ENCODE data around the gene NME4. TPM values are rescaled to one million over a fixed set of nuclear protein-coding genes. Genes with fewer than 3 reads are reported as not detected.
A peak's percentile ranks its signal among the peaks of the same experiment; 100 is the strongest.

NME4 gene
- total RNA-seq, 1 donor from 2014 or later, result 64.8 TPM

DNA sequence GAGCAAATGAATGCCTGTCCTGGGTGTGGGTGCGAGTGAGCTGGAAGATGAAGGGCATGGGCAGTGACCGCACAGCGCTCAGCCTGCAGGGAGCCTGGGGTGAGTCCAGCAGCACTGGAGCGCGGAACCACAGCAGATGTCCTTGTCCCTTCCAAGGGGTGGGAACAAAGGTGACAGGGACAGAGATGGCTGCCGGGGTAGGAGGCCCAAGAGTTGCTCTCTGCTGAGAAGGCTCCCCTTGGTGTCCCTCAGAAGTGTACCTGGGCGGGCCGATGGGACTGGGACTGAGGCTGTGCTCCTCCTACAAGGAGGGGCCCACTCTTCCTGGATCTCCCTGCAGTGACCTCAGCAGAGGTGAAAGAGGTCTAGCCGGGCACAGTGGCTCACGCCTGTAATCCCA, 7.6 kb upstream of the NME4 start:
- intact Hi-C loops (cut with micrococcal nuclease), result no loop called here
- peaks cover 8% of the 10 kb centered on the region for H3K4me1 Mint-ChIP-seq
- H3K27me3 Mint-ChIP-seq, result peaks cover 2% of the 10 kb centered on the region
- H3K9me3 Mint-ChIP-seq, result peaks cover 5% of the 10 kb centered on the region
- no peak overlapping the region for H3K27ac Mint-ChIP-seq
- no peak overlapping the region for H3K4me3 Mint-ChIP-seq
- H3K36me3 Mint-ChIP-seq (ENCODE audit: low read depth), result no peaks in the 10 kb centered on the region
- no peak for DNase-seq

DNA sequence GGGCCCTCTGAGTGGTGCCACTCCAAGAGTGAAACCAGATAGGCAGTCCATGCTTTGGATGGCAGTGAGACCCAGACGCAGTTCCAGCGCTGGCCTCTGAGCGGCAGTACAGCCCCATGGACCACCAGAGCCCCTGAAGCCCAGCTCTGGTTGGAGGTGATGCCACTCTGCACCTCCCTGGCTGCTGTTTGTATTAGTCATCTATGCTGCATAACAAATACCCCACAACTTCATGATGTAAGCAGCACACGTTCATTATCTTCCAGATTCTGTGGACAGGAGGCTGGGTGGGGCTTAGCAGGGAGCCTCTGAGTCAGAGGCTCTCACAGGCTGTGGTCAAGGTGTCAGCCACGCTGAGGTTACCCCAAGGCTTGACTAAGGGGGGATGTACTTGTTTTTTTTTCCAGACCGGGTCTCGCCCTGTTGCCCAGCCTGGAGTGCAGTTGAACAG, 5.1 kb upstream of the NME4 start:
- H3K4me3 Mint-ChIP-seq, result no peak overlapping the region
- H3K27me3 Mint-ChIP-seq, result peaks cover 10% of the 10 kb centered on the region
- peak; percentile 90 for DNase-seq
- peaks cover 5% of the 10 kb centered on the region for H3K9me3 Mint-ChIP-seq
- intact Hi-C loops (cut with micrococcal nuclease), result no loop called here
- no peaks in the 10 kb centered on the region for H3K36me3 Mint-ChIP-seq (ENCODE audit: low read depth)
- H3K27ac Mint-ChIP-seq, result peak overlapping the region; percentile 39
- H3K4me1 Mint-ChIP-seq, result peaks cover 11% of the 10 kb centered on the region

DNA sequence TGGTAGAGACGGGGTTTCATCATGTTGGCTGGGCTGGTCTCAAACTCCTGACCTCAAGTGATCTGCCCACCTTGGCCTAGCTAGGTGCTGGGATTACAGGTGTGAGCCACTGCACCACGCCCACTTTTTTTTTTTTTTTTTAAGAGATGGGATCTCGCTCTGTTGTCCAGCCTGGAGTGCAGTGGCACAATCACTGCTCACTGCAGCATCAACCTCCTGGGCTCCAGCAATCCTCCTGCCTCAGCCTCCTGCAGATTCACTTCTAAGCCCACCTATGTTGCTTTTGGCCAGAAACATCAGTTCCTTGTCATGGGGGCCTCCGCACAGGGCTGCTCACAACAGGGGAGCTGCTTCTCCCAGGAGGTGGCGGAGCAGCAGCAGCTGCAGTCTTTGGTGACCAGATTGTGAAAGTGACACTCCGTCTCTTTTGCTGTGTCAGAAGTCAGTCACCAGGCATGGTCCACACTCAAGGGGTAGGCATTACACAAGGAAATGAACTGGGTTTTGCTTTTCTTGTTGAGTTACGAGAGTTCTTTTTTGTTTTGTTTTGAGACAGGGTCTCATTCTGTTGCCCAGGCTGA, 4.5 kb upstream of the NME4 start:
- Mint-ChIP-seq H3K27me3 (peaks cover 10% of the 10 kb centered on the region), H3K4me3 (no peak overlapping the region), H3K36me3 (ENCODE audit: low read depth) (no peaks in the 10 kb centered on the region), H3K27ac (no peak overlapping the region), H3K4me1 (peaks cover 11% of the 10 kb centered on the region), H3K9me3 (peaks cover 5% of the 10 kb centered on the region)
- intact Hi-C loops (cut with micrococcal nuclease), result no loop called here
- DNase-seq, result no peak

DNA sequence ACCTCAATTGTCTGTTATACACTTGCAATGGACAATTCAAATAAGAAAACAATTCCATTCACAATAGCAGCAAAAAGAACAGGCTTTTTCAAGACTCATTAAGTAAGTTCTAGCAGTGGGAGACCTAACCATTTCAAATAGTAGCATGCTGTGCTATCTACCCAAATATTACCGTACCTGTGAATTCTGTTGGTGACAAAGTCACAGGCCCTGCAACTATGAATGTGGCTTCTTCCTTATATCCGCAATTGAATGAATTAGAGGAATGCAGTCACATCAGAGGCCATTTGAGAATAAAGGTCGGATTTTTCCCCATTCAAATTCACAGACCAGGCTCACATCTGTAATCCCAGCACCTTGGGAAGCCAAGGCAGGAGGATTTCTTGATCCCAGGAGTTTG, 800 bp upstream of the NME4 start:
- Mint-ChIP-seq H3K4me3 (peak overlapping the region; percentile 81), H3K36me3 (ENCODE audit: low read depth) (no peaks in the 10 kb centered on the region), H3K27ac (no peak overlapping the region), H3K27me3 (peaks cover 9% of the 10 kb centered on the region), H3K4me1 (peaks cover 21% of the 10 kb centered on the region), H3K9me3 (peaks cover 5% of the 10 kb centered on the region)
- intact Hi-C loops (cut with micrococcal nuclease), result no loop called here
- DNase-seq, result no peak

DNA sequence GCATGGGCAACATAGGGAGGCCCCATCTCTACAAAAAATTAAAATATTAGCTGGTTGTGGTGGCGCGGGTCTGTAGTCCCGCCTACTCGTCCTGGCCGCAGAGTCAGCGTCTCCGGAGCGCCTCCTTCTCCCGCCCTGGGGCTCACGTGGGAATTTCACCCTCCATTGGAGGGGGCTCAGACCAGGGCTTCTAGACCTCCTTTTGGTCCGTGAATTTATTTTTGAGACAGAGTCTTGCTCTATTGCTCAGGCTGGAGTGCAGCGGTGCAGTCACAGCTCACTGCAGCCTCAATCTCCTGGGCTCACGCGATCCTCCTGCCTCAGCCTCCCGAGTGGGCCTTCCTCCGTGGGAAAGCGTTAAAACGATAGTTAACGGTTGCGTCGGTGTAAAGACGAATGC, 394 bp upstream of the NME4 start:
- peak overlapping the region; percentile 81 for H3K4me3 Mint-ChIP-seq
- peaks cover 9% of the 10 kb centered on the region for H3K27me3 Mint-ChIP-seq
- H3K4me1 Mint-ChIP-seq, result peaks cover 21% of the 10 kb centered on the region
- H3K36me3 Mint-ChIP-seq (ENCODE audit: low read depth), result no peaks in the 10 kb centered on the region
- H3K9me3 Mint-ChIP-seq, result peaks cover 5% of the 10 kb centered on the region
- intact Hi-C loops (cut with micrococcal nuclease), result no loop called here
- DNase-seq, result peak; percentile 62
- H3K27ac Mint-ChIP-seq, result peak overlapping the region; percentile 84

DNA sequence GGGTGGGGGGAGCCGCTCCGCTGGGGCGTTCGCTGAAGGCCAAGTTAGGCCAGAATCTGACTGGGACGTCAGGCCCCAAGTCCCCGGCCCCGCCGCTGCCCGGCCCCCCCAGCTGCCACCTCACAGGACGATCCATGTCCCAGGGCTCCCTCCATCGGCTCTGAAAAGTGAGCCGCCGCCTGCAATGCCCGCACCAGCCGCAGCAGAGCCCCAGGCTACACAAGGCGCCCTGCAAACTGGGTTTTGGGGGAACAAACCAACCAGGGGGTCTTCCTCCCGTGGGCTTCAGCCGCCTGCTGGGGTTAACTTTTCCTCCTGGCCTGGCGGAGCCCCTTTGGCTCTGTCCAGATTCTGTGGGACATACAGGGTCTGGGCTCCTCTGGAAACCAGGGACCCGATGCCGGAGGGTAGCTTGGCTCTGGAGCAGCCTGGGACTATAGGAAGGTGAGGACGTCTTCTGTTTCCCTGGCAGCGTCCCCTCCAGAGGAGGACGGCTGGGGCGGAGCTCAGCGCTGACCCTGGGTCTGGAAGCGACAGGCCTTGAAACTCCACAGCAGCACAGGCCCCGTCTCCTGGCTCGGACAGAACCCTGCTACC, 835 bp downstream of the NME4 start:
- Mint-ChIP-seq H3K4me1 (peaks cover 13% of the 10 kb centered on the region), H3K4me3 (peak overlapping the region; percentile 65), H3K36me3 (ENCODE audit: low read depth) (no peaks in the 10 kb centered on the region), H3K27me3 (peaks cover 9% of the 10 kb centered on the region), H3K9me3 (no peaks in the 10 kb centered on the region), H3K27ac (peak overlapping the region; percentile 76)
- intact Hi-C loops (cut with micrococcal nuclease), result no loop called here
- DNase-seq, result peak; percentile 66

DNA sequence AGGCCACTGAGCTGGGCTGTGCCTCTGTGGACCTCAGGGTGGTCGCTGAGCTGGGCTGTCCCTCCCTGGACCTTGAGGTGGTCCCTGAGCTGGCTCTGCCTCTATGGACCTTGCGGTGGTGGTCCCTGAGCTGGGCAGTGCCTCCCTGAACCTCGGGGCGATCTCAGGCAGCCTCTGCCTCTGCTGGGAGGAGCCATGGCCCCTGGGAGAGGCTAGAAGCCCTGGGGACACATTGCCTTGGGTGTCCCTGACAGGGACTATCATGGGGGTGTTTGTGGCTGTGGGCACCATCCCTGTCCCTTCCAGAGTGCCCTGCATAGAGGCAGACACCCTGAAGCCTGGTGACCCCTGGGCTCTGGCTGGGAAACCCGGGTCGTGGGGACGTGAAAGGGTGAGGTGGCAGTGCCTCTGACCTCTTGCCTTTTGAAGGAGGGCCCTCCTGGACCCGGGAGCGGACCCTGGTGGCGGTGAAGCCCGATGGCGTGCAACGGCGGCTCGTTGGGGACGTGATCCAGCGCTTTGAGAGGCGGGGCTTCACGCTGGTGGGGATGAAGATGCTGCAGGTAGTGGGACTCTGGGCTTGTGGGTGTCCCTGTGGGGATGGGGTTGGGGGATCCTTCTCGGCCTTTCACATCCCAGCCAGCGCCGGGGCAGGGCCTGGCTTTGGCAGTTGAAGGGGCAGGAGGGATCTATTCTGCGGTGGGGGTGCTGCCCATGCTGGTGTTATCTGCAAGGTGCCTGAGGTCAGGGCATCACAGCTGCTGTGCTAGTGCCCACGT, 1.8 kb downstream of the NME4 start:
- intact Hi-C loops (cut with micrococcal nuclease), result no loop called here
- Mint-ChIP-seq H3K27ac (no peak overlapping the region), H3K4me3 (peak overlapping the region; percentile 65), H3K36me3 (ENCODE audit: low read depth) (no peaks in the 10 kb centered on the region), H3K9me3 (no peaks in the 10 kb centered on the region), H3K4me1 (peaks cover 13% of the 10 kb centered on the region), H3K27me3 (peaks cover 9% of the 10 kb centered on the region)
- DNase-seq, result peak; percentile 60

DNA sequence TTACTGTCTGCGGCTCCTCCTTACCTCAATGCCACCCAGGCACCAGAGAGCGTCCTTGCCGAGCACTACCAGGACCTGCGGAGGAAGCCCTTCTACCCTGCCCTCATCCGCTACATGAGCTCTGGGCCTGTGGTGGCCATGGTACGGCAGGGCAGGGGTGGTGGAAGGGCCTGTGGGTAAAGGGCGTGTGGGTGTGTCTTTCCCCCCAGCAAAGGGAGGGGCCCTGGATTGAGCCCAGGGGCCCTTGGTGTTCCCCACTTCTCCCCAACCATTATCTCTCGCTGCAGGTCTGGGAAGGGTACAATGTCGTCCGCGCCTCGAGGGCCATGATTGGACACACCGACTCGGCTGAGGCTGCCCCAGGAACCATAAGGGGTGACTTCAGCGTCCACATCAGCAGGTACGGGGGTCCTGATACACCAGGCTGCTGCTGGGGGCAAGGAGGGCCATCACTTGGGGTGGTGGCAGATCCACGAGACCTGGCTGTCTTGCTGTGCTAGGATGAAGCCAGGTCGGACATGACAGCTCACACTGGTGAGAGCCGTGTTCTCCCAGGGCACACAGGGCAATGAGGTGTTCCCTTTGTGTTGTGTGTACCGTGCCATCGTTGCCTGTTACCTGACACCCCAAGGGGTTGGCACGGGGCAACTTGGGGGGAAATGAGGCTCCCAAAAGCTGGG, 2.5 kb downstream of the NME4 start:
- intact Hi-C loops (cut with micrococcal nuclease), result loop anchor here (2.0 kb wide), 1 partner anchor 17 kb away; no protein-coding TSS in a partner anchor
- no peaks in the 10 kb centered on the region for H3K36me3 Mint-ChIP-seq (ENCODE audit: low read depth)
- H3K27ac Mint-ChIP-seq, result no peak overlapping the region
- peak overlapping the region; percentile 84 for H3K4me3 Mint-ChIP-seq
- H3K4me1 Mint-ChIP-seq, result peaks cover 13% of the 10 kb centered on the region
- DNase-seq, result peak; percentile 59
- peaks cover 9% of the 10 kb centered on the region for H3K27me3 Mint-ChIP-seq
- H3K9me3 Mint-ChIP-seq, result no peaks in the 10 kb centered on the region

DNA sequence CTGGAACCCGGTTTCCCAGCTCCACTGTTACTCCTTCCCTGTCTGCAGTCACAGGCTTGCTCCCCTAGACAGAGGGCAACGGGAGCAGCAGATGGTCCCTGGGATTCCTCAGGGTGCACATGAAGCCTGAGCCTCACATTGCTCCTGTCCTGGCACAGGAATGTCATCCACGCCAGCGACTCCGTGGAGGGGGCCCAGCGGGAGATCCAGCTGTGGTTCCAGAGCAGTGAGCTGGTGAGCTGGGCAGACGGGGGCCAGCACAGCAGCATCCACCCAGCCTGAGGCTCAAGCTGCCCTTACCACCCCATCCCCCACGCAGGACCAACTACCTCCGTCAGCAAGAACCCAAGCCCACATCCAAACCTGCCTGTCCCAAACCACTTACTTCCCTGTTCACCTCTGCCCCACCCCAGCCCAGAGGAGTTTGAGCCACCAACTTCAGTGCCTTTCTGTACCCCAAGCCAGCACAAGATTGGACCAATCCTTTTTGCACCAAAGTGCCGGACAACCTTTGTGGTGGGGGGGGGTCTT, 3.1 kb downstream of the NME4 start:
- H3K27me3 Mint-ChIP-seq, result peaks cover 9% of the 10 kb centered on the region
- H3K4me1 Mint-ChIP-seq, result peaks cover 13% of the 10 kb centered on the region
- no peaks in the 10 kb centered on the region for H3K36me3 Mint-ChIP-seq (ENCODE audit: low read depth)
- no peaks in the 10 kb centered on the region for H3K9me3 Mint-ChIP-seq
- H3K4me3 Mint-ChIP-seq, result peak overlapping the region; percentile 84
- intact Hi-C loops (cut with micrococcal nuclease), result loop anchor here (2.0 kb wide), 1 partner anchor 17 kb away; no protein-coding TSS in a partner anchor
- H3K27ac Mint-ChIP-seq, result no peak overlapping the region
- DNase-seq, result peak; percentile 65

DNA sequence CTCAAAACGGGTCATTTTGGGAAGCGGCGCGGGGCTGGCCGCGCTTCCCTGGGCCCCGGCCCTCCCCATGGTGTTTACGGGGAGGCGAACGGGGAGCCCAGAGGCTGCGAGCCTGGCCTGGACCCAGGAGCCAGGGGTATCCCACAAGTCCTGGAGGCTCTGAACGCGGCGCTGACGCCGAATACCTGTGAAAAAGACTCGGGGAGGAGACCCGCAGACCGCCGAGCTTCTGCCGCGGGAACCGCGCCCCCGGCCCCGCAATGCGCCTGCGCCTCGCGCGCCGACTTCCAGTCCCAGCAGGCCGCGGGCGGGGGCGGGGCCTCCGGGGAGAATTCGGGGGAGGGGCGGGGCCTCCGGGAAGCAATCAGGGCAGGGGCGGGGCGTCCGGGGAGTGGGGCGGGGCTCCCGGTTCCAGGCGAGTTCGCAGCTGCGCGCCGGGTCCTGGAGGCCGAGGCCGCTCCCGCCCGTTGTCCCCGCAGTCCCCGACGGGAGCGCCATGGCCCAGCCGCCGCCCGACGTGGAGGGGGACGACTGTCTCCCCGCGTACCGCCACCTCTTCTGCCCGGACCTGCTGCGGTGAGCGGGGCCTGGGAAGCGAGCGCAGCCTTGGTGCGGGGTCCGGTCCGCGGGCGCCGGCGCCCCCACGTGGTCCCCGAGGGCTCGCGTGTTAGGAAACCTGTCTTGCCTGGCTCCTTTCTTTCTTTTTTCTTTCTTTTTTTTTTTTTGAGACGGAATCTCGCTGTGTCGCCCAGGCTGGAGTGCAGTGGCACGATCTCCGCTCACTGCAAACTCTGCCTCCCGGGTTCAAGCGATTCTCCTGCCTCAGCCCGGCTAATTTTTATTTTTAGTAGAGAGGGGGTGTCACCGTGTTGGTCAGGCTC, 4.7 kb downstream of the NME4 start, which contains the start of gene DECR2:
Gene DECR2, plus strand, starts transcription at position 418 of the 881 bp plus-strand sequence. Its CDS starts 79 bp downstream, at position 497.
- Mint-ChIP-seq H3K27me3 (peaks cover 1% of the 10 kb centered on the region), H3K36me3 (ENCODE audit: low read depth) (no peaks in the 10 kb centered on the region), H3K27ac (peak within 1 kb of the TSS; percentile 84), H3K4me3 (peak within 1 kb of the TSS; percentile 84), H3K4me1 (peaks cover 11% of the 10 kb centered on the region), H3K9me3 (no peaks in the 10 kb centered on the region)
- DNase-seq, result peak; percentile 98
- intact Hi-C loops (cut with micrococcal nuclease), result loop anchor here (2.0 kb wide), 1 partner anchor 19 kb away; no protein-coding TSS in a partner anchor

DNA sequence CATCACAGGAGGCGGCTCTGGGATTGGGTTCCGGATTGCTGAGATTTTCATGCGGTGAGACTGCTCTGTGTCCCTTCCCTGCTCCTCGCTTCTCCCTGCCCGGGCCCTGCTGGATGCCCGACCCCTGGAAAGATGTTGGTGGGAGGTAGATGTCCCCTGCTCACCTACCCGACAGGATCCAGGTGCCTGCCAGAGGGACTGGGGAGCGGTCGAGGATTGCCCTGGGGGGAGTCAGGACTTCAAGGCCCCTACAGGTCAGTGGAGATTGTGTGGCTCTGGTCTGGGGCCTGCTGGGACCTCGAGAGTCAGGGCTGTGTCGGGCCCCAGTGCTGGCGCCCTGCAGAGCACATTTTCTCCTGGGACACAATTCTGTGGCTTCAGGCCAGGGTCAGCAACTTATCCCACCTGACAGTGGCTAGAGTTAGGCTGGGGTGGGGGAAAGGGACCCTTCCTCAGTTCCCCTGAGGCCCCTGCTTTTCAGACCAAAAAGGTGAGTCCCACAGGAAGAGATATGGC, 8.0 kb downstream of the NME4 start:
- Mint-ChIP-seq H3K9me3 (no peaks in the 10 kb centered on the region), H3K4me1 (peaks cover 7% of the 10 kb centered on the region), H3K4me3 (no peak overlapping the region), H3K27ac (no peak overlapping the region), H3K36me3 (ENCODE audit: low read depth) (no peaks in the 10 kb centered on the region), H3K27me3 (no peaks in the 10 kb centered on the region)
- intact Hi-C loops (cut with micrococcal nuclease), result no loop called here
- DNase-seq, result no peak

DNA sequence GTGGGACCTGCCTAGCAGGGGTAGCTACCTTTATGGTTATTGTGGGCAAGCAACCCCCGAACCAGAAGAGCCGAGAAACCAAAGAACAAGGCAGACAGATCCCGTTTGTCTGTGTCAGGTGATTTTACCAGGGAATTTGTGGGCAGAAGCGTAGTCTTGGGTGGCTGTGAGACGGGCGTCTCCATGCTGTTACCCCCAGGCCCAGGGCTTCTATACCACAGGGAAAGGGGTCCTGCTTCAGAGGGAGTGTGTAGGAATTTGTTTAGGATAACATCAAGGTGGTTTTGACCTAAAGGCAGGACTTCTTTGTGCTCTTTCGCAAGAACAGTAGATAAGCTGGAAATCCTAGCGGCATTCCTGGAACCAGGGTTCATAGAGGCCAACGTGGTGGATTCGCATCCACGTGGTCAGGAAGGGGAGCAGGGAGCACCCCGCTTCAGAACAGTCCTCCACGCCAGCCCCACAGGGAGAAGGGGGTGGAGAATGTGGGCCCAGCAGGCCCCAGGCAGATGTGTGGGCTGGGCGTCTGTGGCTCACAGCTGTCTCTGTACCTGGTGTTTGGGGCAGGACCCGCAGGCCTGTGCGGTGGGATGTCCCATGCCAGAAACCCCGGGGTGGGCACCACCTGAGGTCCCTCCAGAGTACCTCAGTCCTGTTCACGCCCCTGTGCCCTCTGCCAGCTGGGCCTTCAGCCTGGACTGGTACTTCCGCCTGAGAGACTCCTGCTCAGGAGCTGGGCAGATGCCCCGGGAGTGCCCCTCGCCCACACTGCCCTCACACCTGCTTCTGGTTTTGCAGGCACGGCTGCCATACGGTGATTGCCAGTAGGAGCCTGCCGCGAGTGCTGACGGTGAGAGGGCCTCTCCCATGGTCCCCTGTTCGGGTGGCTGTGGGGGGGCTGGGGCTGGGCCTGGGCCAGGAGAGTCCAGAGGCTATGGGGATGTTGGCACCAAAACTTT, 8.8 kb downstream of the NME4 start:
- no peaks in the 10 kb centered on the region for H3K4me1 Mint-ChIP-seq
- H3K36me3 Mint-ChIP-seq (ENCODE audit: low read depth), result no peaks in the 10 kb centered on the region
- H3K27me3 Mint-ChIP-seq, result no peaks in the 10 kb centered on the region
- H3K4me3 Mint-ChIP-seq, result no peak overlapping the region
- DNase-seq, result no peak
- H3K9me3 Mint-ChIP-seq, result no peaks in the 10 kb centered on the region
- no peak overlapping the region for H3K27ac Mint-ChIP-seq
- intact Hi-C loops (cut with micrococcal nuclease), result no loop called here

All from activated CD4-positive, alpha-beta T cell treated with anti-CD3 and anti-CD28 coated beads, Interleukin-2, amount 10 ng/mL, durations not matched to agents 24 days and 14 days (primary cell).